H9 (cell line): ENCODE data around the gene ITGB3. TPM values are rescaled to one million over a fixed set of nuclear protein-coding genes. Genes with fewer than 3 reads are reported as not detected.

Source experiments
- DNase-seq: peaks from one replicate; pipeline ENCODE4 v3.0.0-alpha.2; 2017
- H2AFZ ChIP-seq: one replicate; pipeline ENCODE4 v1.6.1; 2013; ENCODE audit warnings: mild to moderate bottlenecking, low read length, control low read depth, moderate library complexity
- H2AK5ac ChIP-seq: 2 replicates; pipeline ENCODE4 v1.6.1; 2013; ENCODE audit warnings: low read length, control low read depth, mixed read lengths; ENCODE audit not compliant: insufficient read length
- H2BK120ac ChIP-seq: one replicate; pipeline ENCODE4 v1.6.1; 2013; ENCODE audit warnings: low read depth, mild to moderate bottlenecking, low read length, control low read depth, inconsistent platforms; ENCODE audit not compliant: poor library complexity, severe bottlenecking
- H2BK12ac ChIP-seq: 2 replicates; pipeline ENCODE4 v1.6.1; 2013; ENCODE audit warnings: low read length, control low read depth, mixed read lengths, low read depth; ENCODE audit not compliant: insufficient read length
- H2BK15ac ChIP-seq: 2 replicates; pipeline ENCODE4 v1.6.1; 2013; ENCODE audit warnings: low read depth, low read length, control low read depth
- H2BK20ac ChIP-seq: one replicate; pipeline ENCODE4 v1.6.1; 2013; ENCODE audit warnings: low read depth, mild to moderate bottlenecking, low read length, control low read depth, inconsistent platforms; ENCODE audit not compliant: poor library complexity, severe bottlenecking
- H2BK5ac ChIP-seq: 2 replicates; pipeline ENCODE4 v1.6.1; 2013; ENCODE audit warnings: low read length, control low read depth, mixed read lengths; ENCODE audit not compliant: insufficient read length
- H3K14ac ChIP-seq: 2 replicates; pipeline ENCODE4 v1.6.1; 2013; ENCODE audit warnings: low read length, control low read depth; ENCODE audit not compliant: insufficient read depth
- H3K18ac ChIP-seq: 2 replicates; pipeline ENCODE4 v1.6.1; 2013; ENCODE audit warnings: low read depth, mild to moderate bottlenecking, mixed read lengths, low read length, control low read depth; ENCODE audit not compliant: insufficient read length
- H3K23ac ChIP-seq: 2 replicates; pipeline ENCODE4 v1.6.1; 2013; ENCODE audit warnings: low read length, control low read depth, mixed read lengths, low read depth; ENCODE audit not compliant: insufficient read length
- H3K23me2 ChIP-seq: 2 replicates; pipeline ENCODE4 v1.6.1; 2013; ENCODE audit warnings: low read depth, mild to moderate bottlenecking, mixed read lengths, low read length, control low read depth; ENCODE audit not compliant: insufficient read length, poor library complexity, severe bottlenecking
- H3K27ac ChIP-seq: 2 replicates; pipeline ENCODE4 v1.5.1; 2013; ENCODE audit warnings: low read length, control low read depth, mixed read lengths, low read depth; ENCODE audit not compliant: insufficient read length
- H3K27me3 ChIP-seq: 2 replicates; pipeline ENCODE4 v1.6.1; 2013; ENCODE audit warnings: low read length, control low read depth, inconsistent platforms; ENCODE audit not compliant: insufficient read depth
- H3K4ac ChIP-seq: 2 replicates; pipeline ENCODE4 v1.6.1; 2013; ENCODE audit warnings: low read depth, mild to moderate bottlenecking, control low read depth, inconsistent platforms, low read length, moderate library complexity
- H3K4me1 ChIP-seq: 2 replicates; pipeline ENCODE4 v1.6.1; 2013; ENCODE audit warnings: low read length, control low read depth, inconsistent platforms; ENCODE audit not compliant: insufficient read depth
- H3K4me2 ChIP-seq: 2 replicates; pipeline ENCODE4 v1.6.1; 2013; ENCODE audit warnings: low read length, control low read depth, mixed read lengths; ENCODE audit not compliant: insufficient read length, insufficient read depth
- H3K56ac ChIP-seq: 2 replicates; pipeline ENCODE4 v1.6.1; 2013; ENCODE audit warnings: low read depth, mild to moderate bottlenecking, mixed read lengths, low read length, control low read depth; ENCODE audit not compliant: insufficient read length
- H3K79me1 ChIP-seq: 2 replicates; pipeline ENCODE4 v1.6.1; 2013; ENCODE audit warnings: low read depth, mild to moderate bottlenecking, moderate library complexity, low read length, control low read depth, inconsistent platforms; ENCODE audit not compliant: insufficient read depth, poor library complexity, severe bottlenecking
- H3K79me2 ChIP-seq: 2 replicates; pipeline ENCODE4 v1.6.1; 2013; ENCODE audit warnings: low read length, control low read depth, inconsistent platforms; ENCODE audit not compliant: insufficient read depth
- H3K9ac ChIP-seq: 2 replicates; pipeline ENCODE4 v1.6.1; 2013; ENCODE audit warnings: low read length, control low read depth, mixed read lengths; ENCODE audit not compliant: insufficient read length; ENCODE audit errors: extremely low read depth
- H3K9me3 ChIP-seq: one replicate; pipeline ENCODE4 v1.6.1; 2013; ENCODE audit warnings: low read depth, low read length, inconsistent platforms; ENCODE audit not compliant: control insufficient read depth
- H3T11ph ChIP-seq: one replicate; pipeline ENCODE4 v1.6.1; 2013; ENCODE audit warnings: mild to moderate bottlenecking, low read length, control low read depth, inconsistent platforms
- H4K20me1 ChIP-seq: one replicate; pipeline ENCODE4 v1.6.1; 2013; ENCODE audit not compliant: control insufficient read depth, insufficient read length, insufficient read depth
- H4K5ac ChIP-seq: 2 replicates; pipeline ENCODE4 v1.6.1; 2013; ENCODE audit warnings: low read depth, mild to moderate bottlenecking, mixed read lengths, low read length, control low read depth; ENCODE audit not compliant: insufficient read length
- H4K8ac ChIP-seq: replicated peaks from 2 replicates; pipeline ENCODE4 v1.6.1; 2013; ENCODE audit warnings: low read length, control low read depth, mixed read lengths, low read depth; ENCODE audit not compliant: insufficient read length
- H4K91ac ChIP-seq: 2 replicates; pipeline ENCODE4 v1.6.1; 2013; ENCODE audit warnings: low read depth, mild to moderate bottlenecking, moderate library complexity, mixed read lengths, low read length, control low read depth; ENCODE audit not compliant: insufficient read length
- H3K27ac Mint-ChIP-seq, 3 experiments: 2 replicates in 2 of 3; 3 replicates in 1 of 3; pipeline ENCODE4 v1.8.0; 2020 to 2021; ENCODE audit warnings: mixed read lengths in 3 of 3, mild to moderate bottlenecking in 1 of 3, moderate library complexity in 1 of 3
- H3K27me3 Mint-ChIP-seq: 2 replicates; pipeline ENCODE4 v1.8.0; 2021; ENCODE audit warnings: low read depth, mild to moderate bottlenecking, moderate library complexity, mixed read lengths
- H3K36me3 Mint-ChIP-seq, 3 experiments: 2 replicates in 2 of 3; 3 replicates in 1 of 3; pipeline ENCODE4 v1.8.0; 2020 to 2021; ENCODE audit warnings: low read depth in 3 of 3, mixed read lengths in 3 of 3; ENCODE audit not compliant: insufficient read depth in 1 of 3
- H3K4me1 Mint-ChIP-seq, 2 experiments: 2 replicates each; pipeline ENCODE4 v1.8.0; 2020; ENCODE audit warnings: mixed read lengths in 2 of 2
- H3K4me3 Mint-ChIP-seq, 2 experiments: 2 replicates in 1 of 2; 3 replicates in 1 of 2; pipeline ENCODE4 v1.8.0; 2020 to 2021; ENCODE audit warnings: mild to moderate bottlenecking in 2 of 2, mixed read lengths in 2 of 2, moderate library complexity in 1 of 2
- H3K9me3 Mint-ChIP-seq, 2 experiments: 2 replicates in 1 of 2; 3 replicates in 1 of 2; pipeline ENCODE4 v1.8.0; 2020; ENCODE audit warnings: mild to moderate bottlenecking in 2 of 2, mixed read lengths in 2 of 2, moderate library complexity in 1 of 2
- CTCF ChIP-seq: fragments of 200-600 bp; sonication (generic); conservative IDR thresholded peaks from 3 replicates; pipeline ENCODE4 v1.8.0; 2021; ENCODE audit warnings: antibody characterized with exemption, mild to moderate bottlenecking
- WGBS: extraction: QIAGEN DNeasy Blood & Tissue Kit; methylation state at CpG from one replicate; pipeline ENCODE4 v1.1.7; 2013; ENCODE audit warnings: missing lambda C conversion rate, low lambda C conversion rate, mixed read lengths; ENCODE audit not compliant: insufficient read length; ENCODE audit errors: extremely low coverage; 5-methylcytosine and 5-hydroxymethylcytosine counted together
- total RNA-seq: library from RNA; stranded (reverse); gene quantifications from 2 replicates; pipeline ENCODE4 v1.2.1, GENCODE V29; 2021

The ITGB3 gene
- total RNA-seq, 1 experiment from 2014 or later = not detected

- H3K23me2 ChIP-seq = no peaks in the 10 kb centered on the region
- DNase-seq = no peak
- WGBS = no CpG with 5 or more reads among the region's 3 CpGs
- Mint-ChIP-seq H3K36me3 (no peaks in the 10 kb centered on the region), H3K27me3 (peaks cover 27% of the 10 kb centered on the region), H3K27ac (no peak overlapping the region; a peak in 1 of 7 replicates), H3K9me3 (no peaks in the 10 kb centered on the region; a peak in 1 of 5 replicates), H3K4me3 (no peak overlapping the region), H3K4me1 (peaks cover 13 to 16% of the 10 kb centered on the region in 2 experiments)
- H2BK15ac ChIP-seq = no peak overlapping the region
- no peak overlapping the region for H3K14ac ChIP-seq
- no peak overlapping the region for H2BK5ac ChIP-seq
- H3K4me1 ChIP-seq = no peaks in the 10 kb centered on the region; the same call in 1 of the 2 replicates
- H4K91ac ChIP-seq = no peak overlapping the region
- H2BK20ac ChIP-seq = no peak overlapping the region
- no peak overlapping the region for H3K9ac ChIP-seq
- no peaks in the 10 kb centered on the region for H3K9me3 ChIP-seq
- no peak for TF ChIP-seq CTCF
- H3K23ac ChIP-seq = no peak overlapping the region
- H3K56ac ChIP-seq = no peak overlapping the region
- no peak overlapping the region for H2BK120ac ChIP-seq
- no peak overlapping the region for H3K4ac ChIP-seq
- no peak overlapping the region for H4K8ac ChIP-seq
- no peaks in the 10 kb centered on the region for H4K20me1 ChIP-seq
- no peak overlapping the region for H3K18ac ChIP-seq
- H3K27me3 ChIP-seq = no peaks in the 10 kb centered on the region
- H3K79me1 ChIP-seq = no peaks in the 10 kb centered on the region
- no peak overlapping the region for H4K5ac ChIP-seq
- H2AK5ac ChIP-seq = no peak overlapping the region
- H3K27ac ChIP-seq = no peak overlapping the region
- H3K4me2 ChIP-seq = no peak overlapping the region
- H3K79me2 ChIP-seq = no peaks in the 10 kb centered on the region
- H3T11ph ChIP-seq = no peak overlapping the region
- no peak overlapping the region for H2AFZ ChIP-seq
- no peak overlapping the region for H2BK12ac ChIP-seq
Measured at GRCh38 chr17:47231866-47232265, 21.8 kb upstream of the ITGB3 start.
